HCT116 (cell line): ENCODE measurements around the gene TWF1. TPM values are rescaled to one million over a fixed set of nuclear protein-coding genes. Genes with fewer than 3 reads are reported as not detected.

Experiments used
- ATAC-seq: fragments of 200-7000 bp; cut with Tn5 transposase; 2 replicates; pipeline ENCODE4 v1.9.1; 2020; ENCODE audit warnings: mild to moderate bottlenecking, moderate library complexity
- BruUV-seq: library from RNA; stranded (reverse); fragments of 400-500 nt; replicated peaks from 2 replicates; lab custom pipeline; 2021; lab: Mats Ljungman, UMichigan
- CTCF ChIA-PET: fragments of 300-600 bp; sonication (Branson Sonifier 250); formaldehyde crosslinking; loops from one replicate; lab custom pipeline; 2021; ENCODE audit warnings: antibody characterized with exemption; lab: Charles Lee
- POLR2A ChIA-PET: fragments of 300-600, 350-600 bp; sonication (Branson Sonifier 250); formaldehyde crosslinking; loops from one replicate; lab custom pipeline; 2021; ENCODE audit warnings: antibody characterized with exemption; lab: Charles Lee
- RAD21 ChIA-PET, 2 experiments: fragments of 300-600 bp; sonication (Branson Sonifier 250); formaldehyde crosslinking; loops; one replicate each; lab custom pipeline; 2023; ENCODE audit warnings: low total read pairs in 2 of 2; ENCODE audit not compliant: uncharacterized antibody in 2 of 2, unreplicated experiment in 2 of 2, low non-redundant PET in 1 of 2; lab: Charles Lee
- DNase-seq: peaks from one replicate; pipeline ENCODE4 v3.0.0-alpha.2; 2010; ENCODE audit warnings: low read depth, low spot score
- H2AFZ ChIP-seq: fragments of 200-600 bp; shearing (Covaris generic), sonication (generic); 2 replicates; pipeline ENCODE4 v1.6.1; 2017; ENCODE audit warnings: low read depth, mixed run types, mixed read lengths, antibody characterized with exemption, low read length; ENCODE audit not compliant: poor library complexity, severe bottlenecking
- H3K27ac ChIP-seq: 2 replicates; pipeline ENCODE4 v1.5.1; 2012; ENCODE audit warnings: low read depth, low read length
- H3K27me3 ChIP-seq: fragments of 200-600 bp; sonication (generic); 2 replicates; pipeline ENCODE4 v1.6.1; 2016; ENCODE audit warnings: mixed run types, low read length, mixed read lengths; ENCODE audit not compliant: insufficient read depth
- H3K36me3 ChIP-seq, 2 experiments: fragments of 200-500 bp in 1 of 2; fragments of 200-600 bp in 1 of 2; sonication (Bioruptor generic) in 1 of 2; sonication (generic) in 1 of 2; 2 replicates each; pipeline versions ENCODE4 v1.5.1 to v1.6.1; 2014 to 2016; ENCODE audit warnings: low read length in 2 of 2, inconsistent platforms in 1 of 2, mixed read lengths in 1 of 2, mixed run types in 1 of 2; ENCODE audit not compliant: insufficient read depth in 2 of 2, control insufficient read depth in 1 of 2
- H3K4me1 ChIP-seq, 2 experiments: fragments of 200-600 bp in 1 of 2; sonication (generic) in 1 of 2; 2 replicates each; pipeline versions ENCODE4 v1.5.1 to v1.6.1; 2012 to 2017; ENCODE audit warnings: low read length in 2 of 2, inconsistent platforms in 1 of 2, mild to moderate bottlenecking in 1 of 2, mixed read lengths in 1 of 2, mixed run types in 1 of 2, moderate library complexity in 1 of 2; ENCODE audit not compliant: insufficient read depth in 2 of 2, control insufficient read depth in 1 of 2
- H3K4me2 ChIP-seq: fragments of 200-600 bp; sonication (generic); 2 replicates; pipeline ENCODE4 v1.6.1; 2017; ENCODE audit warnings: mixed run types, low read length, mixed read lengths
- H3K4me3 ChIP-seq, 2 experiments: fragments of 200-600 bp in 1 of 2; sonication (generic) in 1 of 2; replicated peaks in 1 of 2; 2 replicates each; pipeline ENCODE4 v1.5.1; 2011 to 2016; ENCODE audit warnings: low read length in 2 of 2, control low read depth in 1 of 2, low read depth in 1 of 2, mild to moderate bottlenecking in 1 of 2, mixed read lengths in 1 of 2, mixed run types in 1 of 2
- H3K79me2 ChIP-seq: fragments of 200-600 bp; sonication (generic); 2 replicates; pipeline ENCODE4 v1.6.1; 2017; ENCODE audit warnings: mild to moderate bottlenecking, mixed run types, low read length, moderate library complexity, mixed read lengths; ENCODE audit not compliant: insufficient read depth
- H3K9ac ChIP-seq: fragments of 200-600 bp; sonication (generic); 2 replicates; pipeline ENCODE4 v1.6.1; 2016; ENCODE audit warnings: low read length, mixed read lengths
- H3K9me2 ChIP-seq: fragments of 200-600 bp; sonication (generic), shearing (Covaris generic); 2 replicates; pipeline ENCODE4 v1.6.1; 2017; ENCODE audit warnings: mixed run types, mild to moderate bottlenecking, moderate library complexity; ENCODE audit not compliant: insufficient read depth
- H3K9me3 ChIP-seq, 2 experiments: fragments of 200-500 bp in 1 of 2; fragments of 200-600 bp in 1 of 2; sonication (Bioruptor generic) in 1 of 2; sonication (generic) in 1 of 2; 2 replicates each; pipeline ENCODE4 v1.6.1; 2014 to 2017; ENCODE audit warnings: low read length in 2 of 2, mixed read lengths in 2 of 2, inconsistent platforms in 1 of 2, low read depth in 1 of 2, mild to moderate bottlenecking in 1 of 2, mixed run types in 1 of 2, moderate library complexity in 1 of 2; ENCODE audit not compliant: control insufficient read depth in 1 of 2, insufficient read depth in 1 of 2
- H4K20me1 ChIP-seq: fragments of 200-600 bp; sonication (generic), shearing (Covaris generic); 2 replicates; pipeline ENCODE4 v1.6.1; 2017; ENCODE audit warnings: mixed run types, mild to moderate bottlenecking, moderate library complexity; ENCODE audit not compliant: insufficient read depth
- CBX3 ChIP-seq: IDR thresholded peaks from 2 replicates; pipeline ENCODE4 v1.6.1; 2012; ENCODE audit warnings: low read depth
- EGR1 ChIP-seq: IDR thresholded peaks from 2 replicates; pipeline ENCODE4 v1.6.1; 2012; ENCODE audit warnings: low read depth
- ELF1 ChIP-seq: IDR thresholded peaks from 2 replicates; pipeline ENCODE4 v1.6.1; 2012; ENCODE audit warnings: low read depth, borderline replicate concordance
- EZH2 ChIP-seq: fragments of 200-600 bp; sonication (generic); IDR thresholded peaks from 2 replicates; pipeline ENCODE4 v1.6.1; 2017; ENCODE audit warnings: antibody characterized with exemption, mixed run types
- FOSL1 ChIP-seq: IDR thresholded peaks from 2 replicates; pipeline ENCODE4 v1.6.1; 2012; ENCODE audit warnings: low read depth
- JUND ChIP-seq: IDR thresholded peaks from 2 replicates; pipeline ENCODE4 v1.6.1; 2012
- POLR2A ChIP-seq: IDR thresholded peaks from 2 replicates; pipeline ENCODE4 v1.7.0; 2011; ENCODE audit warnings: borderline replicate concordance; ENCODE audit not compliant: insufficient read depth, insufficient read length; ENCODE audit errors: extremely low read depth
- POLR2AphosphoS5 ChIP-seq: IDR thresholded peaks from 2 replicates; pipeline ENCODE4 v1.6.1; 2011; ENCODE audit warnings: mild to moderate bottlenecking, low read depth, low read length, moderate library complexity
- SIN3A ChIP-seq: IDR thresholded peaks from 2 replicates; pipeline ENCODE4 v1.6.1; 2012; ENCODE audit warnings: low read depth
- SRF ChIP-seq: IDR thresholded peaks from 2 replicates; pipeline ENCODE4 v1.6.1; 2012; ENCODE audit warnings: low read depth
- TCF7L2 ChIP-seq: IDR thresholded peaks from 2 replicates; pipeline ENCODE4 v1.7.0; 2011; ENCODE audit warnings: borderline replicate concordance, inconsistent platforms; ENCODE audit not compliant: insufficient read depth, insufficient read length; ENCODE audit errors: extremely low read depth
- YY1 ChIP-seq: IDR thresholded peaks from 2 replicates; pipeline ENCODE4 v1.6.1; 2011; ENCODE audit warnings: low read length, low read depth, moderate library complexity, mild to moderate bottlenecking; ENCODE audit not compliant: insufficient replicate concordance; ENCODE audit errors: extremely low read depth
- ZNF274 ChIP-seq: fragments of 200-500 bp; sonication (Bioruptor generic); IDR thresholded peaks from 2 replicates; pipeline ENCODE4 v1.6.1; 2014; ENCODE audit warnings: mild to moderate bottlenecking, low read depth, low read length, inconsistent platforms
- intact Hi-C: fragments of 100-400 bp; cut with micrococcal nuclease; formaldehyde crosslinking; loops from 2 replicates; pipeline ENCODE4 v1.10.0; 2022
- total RNA-seq: library from RNA; stranded (reverse); gene quantifications from one replicate; pipeline ENCODE4 v1.2.1, GENCODE V29; 2021; ENCODE audit not compliant: unreplicated experiment
- TF ChIP-seq, protein P1 (sequence below): IDR thresholded peaks from 2 replicates; pipeline ENCODE4 v1.6.1; 2012; ENCODE audit warnings: low read depth
- TF ChIP-seq, protein P2 (sequence below): IDR thresholded peaks from 2 replicates; pipeline ENCODE4 v1.6.1; 2011; ENCODE audit warnings: mild to moderate bottlenecking, low read length, moderate library complexity; ENCODE audit not compliant: insufficient replicate concordance; ENCODE audit errors: extremely low read depth

TWF1 gene
- total RNA-seq, 1 experiment from 2014 or later, result 125 TPM

DNA sequence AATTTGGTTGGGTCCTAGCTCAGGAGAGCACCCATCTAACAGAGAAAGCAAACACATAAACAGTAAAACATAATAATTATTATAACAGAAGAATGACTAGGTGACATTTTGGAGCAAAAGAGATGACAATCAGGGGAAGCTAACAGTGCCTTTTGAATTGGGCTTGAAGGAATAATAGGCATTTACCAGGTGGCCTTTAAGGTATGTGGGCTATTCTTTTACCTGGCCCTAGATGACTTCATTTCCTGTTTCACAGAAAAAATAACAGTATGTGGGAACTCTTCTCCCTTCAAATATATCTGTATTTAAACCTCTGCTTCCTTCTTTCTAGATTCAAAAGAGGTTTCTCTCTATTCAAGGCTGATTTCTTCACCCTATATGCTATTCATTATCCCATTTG is 43.5 kb downstream of the TWF1 start:
- Histone ChIP-seq H4K20me1 (no peaks in the 10 kb centered on the region), H2AFZ (no peak overlapping the region), H3K4me1 (peaks cover 6 to 16% of the 10 kb centered on the region in 2 experiments; a peak in 3 of 4 replicates), H3K4me2 (no peak overlapping the region), H3K9me2 (no peaks in the 10 kb centered on the region), H3K4me3 (no peak overlapping the region), H3K79me2 (peaks cover 5% of the 10 kb centered on the region), H3K9me3 (no peaks in the 10 kb centered on the region), H3K27me3 (no peaks in the 10 kb centered on the region), H3K9ac (no peak overlapping the region), H3K27ac (no peak overlapping the region), H3K36me3 (no peaks in the 10 kb centered on the region)
- ATAC-seq, result no peak
- DNase-seq, result no peak
- BruUV-seq, result no TSS peak
- intact Hi-C loops, result no loop called here
- RAD21 ChIA-PET, result no interaction called here
- TF ChIP-seq YY1, result no peak
- no peak for TF ChIP-seq EZH2
- CTCF ChIA-PET, result no interaction called here
- POLR2A ChIA-PET, result no interaction called here

DNA sequence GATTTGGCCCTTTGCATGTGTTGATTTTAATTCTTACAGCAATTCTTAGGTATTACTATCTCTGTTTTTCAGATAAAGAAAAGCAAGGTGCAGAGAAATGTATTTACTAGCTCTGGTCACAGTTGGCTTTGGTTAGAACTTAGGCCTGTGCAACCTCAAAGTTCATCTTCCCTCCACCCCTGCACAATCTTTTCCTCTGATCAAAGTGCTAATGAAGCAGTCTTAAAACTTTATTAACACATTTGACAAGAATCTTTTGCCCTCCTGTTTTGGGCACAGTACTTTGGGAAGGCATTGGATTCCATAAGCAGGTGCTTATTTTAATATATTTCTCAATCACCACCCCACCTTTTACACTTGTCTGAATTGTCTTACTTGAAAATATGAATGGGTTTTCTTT is 44.6 kb downstream of the TWF1 start:
- Histone ChIP-seq H3K36me3 (no peaks in the 10 kb centered on the region), H4K20me1 (no peaks in the 10 kb centered on the region), H3K27ac (no peak overlapping the region), H3K4me3 (no peak overlapping the region), H3K79me2 (peaks cover 9% of the 10 kb centered on the region), H2AFZ (no peak overlapping the region), H3K9ac (no peak overlapping the region), H3K9me3 (no peaks in the 10 kb centered on the region), H3K9me2 (no peaks in the 10 kb centered on the region), H3K4me2 (no peak overlapping the region), H3K4me1 (peaks cover 6 to 18% of the 10 kb centered on the region in 2 experiments; a peak in 3 of 4 replicates), H3K27me3 (no peaks in the 10 kb centered on the region)
- ChIA-PET CTCF (no interaction called here), POLR2A (no interaction called here), RAD21 (no interaction called here)
- BruUV-seq, result no TSS peak
- intact Hi-C loops, result no loop called here
- ATAC-seq, result no peak
- no peak for DNase-seq
- TF ChIP-seq EZH2, result no peak
- no peak for TF ChIP-seq POLR2A
- TF ChIP-seq, protein P1, sequence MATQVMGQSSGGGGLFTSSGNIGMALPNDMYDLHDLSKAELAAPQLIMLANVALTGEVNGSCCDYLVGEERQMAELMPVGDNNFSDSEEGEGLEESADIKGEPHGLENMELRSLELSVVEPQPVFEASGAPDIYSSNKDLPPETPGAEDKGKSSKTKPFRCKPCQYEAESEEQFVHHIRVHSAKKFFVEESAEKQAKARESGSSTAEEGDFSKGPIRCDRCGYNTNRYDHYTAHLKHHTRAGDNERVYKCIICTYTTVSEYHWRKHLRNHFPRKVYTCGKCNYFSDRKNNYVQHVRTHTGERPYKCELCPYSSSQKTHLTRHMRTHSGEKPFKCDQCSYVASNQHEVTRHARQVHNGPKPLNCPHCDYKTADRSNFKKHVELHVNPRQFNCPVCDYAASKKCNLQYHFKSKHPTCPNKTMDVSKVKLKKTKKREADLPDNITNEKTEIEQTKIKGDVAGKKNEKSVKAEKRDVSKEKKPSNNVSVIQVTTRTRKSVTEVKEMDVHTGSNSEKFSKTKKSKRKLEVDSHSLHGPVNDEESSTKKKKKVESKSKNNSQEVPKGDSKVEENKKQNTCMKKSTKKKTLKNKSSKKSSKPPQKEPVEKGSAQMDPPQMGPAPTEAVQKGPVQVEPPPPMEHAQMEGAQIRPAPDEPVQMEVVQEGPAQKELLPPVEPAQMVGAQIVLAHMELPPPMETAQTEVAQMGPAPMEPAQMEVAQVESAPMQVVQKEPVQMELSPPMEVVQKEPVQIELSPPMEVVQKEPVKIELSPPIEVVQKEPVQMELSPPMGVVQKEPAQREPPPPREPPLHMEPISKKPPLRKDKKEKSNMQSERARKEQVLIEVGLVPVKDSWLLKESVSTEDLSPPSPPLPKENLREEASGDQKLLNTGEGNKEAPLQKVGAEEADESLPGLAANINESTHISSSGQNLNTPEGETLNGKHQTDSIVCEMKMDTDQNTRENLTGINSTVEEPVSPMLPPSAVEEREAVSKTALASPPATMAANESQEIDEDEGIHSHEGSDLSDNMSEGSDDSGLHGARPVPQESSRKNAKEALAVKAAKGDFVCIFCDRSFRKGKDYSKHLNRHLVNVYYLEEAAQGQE, result no peak
- TF ChIP-seq, protein P2, sequence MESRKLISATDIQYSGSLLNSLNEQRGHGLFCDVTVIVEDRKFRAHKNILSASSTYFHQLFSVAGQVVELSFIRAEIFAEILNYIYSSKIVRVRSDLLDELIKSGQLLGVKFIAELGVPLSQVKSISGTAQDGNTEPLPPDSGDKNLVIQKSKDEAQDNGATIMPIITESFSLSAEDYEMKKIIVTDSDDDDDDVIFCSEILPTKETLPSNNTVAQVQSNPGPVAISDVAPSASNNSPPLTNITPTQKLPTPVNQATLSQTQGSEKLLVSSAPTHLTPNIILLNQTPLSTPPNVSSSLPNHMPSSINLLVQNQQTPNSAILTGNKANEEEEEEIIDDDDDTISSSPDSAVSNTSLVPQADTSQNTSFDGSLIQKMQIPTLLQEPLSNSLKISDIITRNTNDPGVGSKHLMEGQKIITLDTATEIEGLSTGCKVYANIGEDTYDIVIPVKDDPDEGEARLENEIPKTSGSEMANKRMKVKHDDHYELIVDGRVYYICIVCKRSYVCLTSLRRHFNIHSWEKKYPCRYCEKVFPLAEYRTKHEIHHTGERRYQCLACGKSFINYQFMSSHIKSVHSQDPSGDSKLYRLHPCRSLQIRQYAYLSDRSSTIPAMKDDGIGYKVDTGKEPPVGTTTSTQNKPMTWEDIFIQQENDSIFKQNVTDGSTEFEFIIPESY, result no peak
- no peak for TF ChIP-seq SIN3A
- TF ChIP-seq TCF7L2, result no peak
- TF ChIP-seq JUND, result no peak
- TF ChIP-seq ELF1, result no peak
- TF ChIP-seq POLR2AphosphoS5, result no peak
- TF ChIP-seq SRF, result no peak
- no peak for TF ChIP-seq YY1
- TF ChIP-seq FOSL1, result no peak
- no peak for TF ChIP-seq ZNF274
- TF ChIP-seq CBX3, result no peak
- TF ChIP-seq EGR1, result no peak
